Vagina (tissue), 2 donors: Measurements from ENCODE around the gene STK17B. TPM values are rescaled to one million over a fixed set of nuclear protein-coding genes. Genes with fewer than 3 reads are reported as not detected.
"Not testable (repeated sequence)": the region's sequence is repeated elsewhere in the genome, so short reads cannot be mapped to it uniquely, and the experiment has no call there.

Experiments used
- DNase-seq, 2 donors: peaks; one replicate each; pipeline ENCODE4 v3.0.0-alpha.2; 2017; ENCODE audit errors: extremely low spot score in 2 of 2
- H3K27ac ChIP-seq: fragments of 200-600 bp; sonication (generic); one replicate; pipeline ENCODE4 v1.5.1; 2019
- H3K27me3 ChIP-seq: fragments of 200-600 bp; sonication (generic); one replicate; pipeline ENCODE4 v1.5.1; 2019
- H3K36me3 ChIP-seq, 2 donors: fragments of 200-600 bp; sonication (generic); one replicate each; pipeline ENCODE4 v1.5.1; 2017 to 2019
- H3K4me1 ChIP-seq: fragments of 200-600 bp; sonication (generic); one replicate; pipeline ENCODE4 v1.5.1; 2019
- H3K4me3 ChIP-seq, 2 donors: fragments of 200-600 bp; sonication (generic); 1 replicate in 1 of 2; 2 replicates in 1 of 2; pipeline ENCODE4 v1.5.1; 2016 to 2019
- H3K9me3 ChIP-seq: fragments of 200-600 bp; sonication (generic); one replicate; pipeline ENCODE4 v1.5.1; 2019
- POLR2A ChIP-seq, 2 donors: fragments of 450-650 bp; IDR thresholded peaks; one replicate each; pipeline ENCODE4 v1.6.1; 2017; ENCODE audit warnings: antibody characterized with exemption in 2 of 2, mild to moderate bottlenecking in 2 of 2, moderate library complexity in 2 of 2
- POLR2AphosphoS5 ChIP-seq, 2 donors: sonication (generic); formaldehyde crosslinking; IDR thresholded peaks; one replicate each; pipeline ENCODE4 v1.9.0; 2017; ENCODE audit warnings: antibody characterized with exemption in 2 of 2, mild to moderate bottlenecking in 2 of 2, low read depth in 1 of 2; ENCODE audit not compliant: insufficient read depth in 1 of 2
- intact Hi-C: fragments of 100-400 bp; cut with DNase I; formaldehyde crosslinking; loops from one replicate; pipeline ENCODE4 v1.15.1; 2023
- total RNA-seq: library from RNA; depleted of rRNA; stranded (reverse); fragments of >200 nt; gene quantifications from one replicate; pipeline ENCODE4 v1.2.3, GENCODE V29; 2016
- TF ChIP-seq, protein P1 (sequence below), 3 experiments: fragments of 450-650 bp in 2 of 3; fragments of 200-600 bp in 1 of 3; sonication (generic) in 1 of 3; IDR thresholded peaks; one replicate each; pipeline ENCODE4 v1.5.1; 2017 to 2019; ENCODE audit warnings: antibody characterized with exemption in 3 of 3, mild to moderate bottlenecking in 2 of 3, moderate library complexity in 2 of 3

STK17B gene
- total RNA-seq, 1 donor from 2014 or later, result 24.3 TPM

DNA sequence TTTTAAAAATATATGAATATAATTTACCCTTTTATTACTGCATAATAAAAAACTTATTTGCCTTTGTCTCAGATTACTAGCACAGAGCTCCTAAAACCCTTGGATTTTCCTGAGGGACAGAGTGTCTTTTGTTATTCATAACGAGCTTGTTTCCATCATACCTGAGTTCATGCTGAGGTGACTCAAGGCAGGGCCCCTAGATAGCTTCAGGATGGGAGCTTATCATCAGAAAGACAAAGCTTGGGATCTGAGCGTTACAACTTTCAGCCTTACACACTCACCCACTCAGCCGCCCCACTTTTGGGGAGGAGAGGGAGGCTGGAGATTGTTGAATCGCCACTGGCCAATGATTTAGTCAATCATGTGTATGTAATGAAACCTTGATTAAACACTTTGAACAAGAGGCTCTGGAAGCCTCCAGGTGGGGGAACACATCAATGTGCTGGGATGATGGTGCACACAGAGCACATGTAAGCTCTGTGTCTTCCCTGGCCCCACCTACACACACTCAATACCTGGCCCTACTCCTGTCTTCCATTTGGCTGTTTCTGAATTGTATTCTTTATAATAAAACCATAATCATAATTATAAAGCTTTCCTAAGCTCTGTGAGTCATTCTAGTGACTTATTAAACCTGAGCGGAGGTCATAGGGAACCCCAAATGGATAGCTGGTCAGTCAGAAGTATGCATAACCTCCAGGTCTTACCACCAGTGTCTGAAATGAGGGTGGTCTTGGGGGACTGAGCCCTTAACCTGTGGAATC is 74.2 kb downstream of the STK17B start:
- no peak overlapping the region for H3K27ac ChIP-seq
- no peak for DNase-seq
- TF ChIP-seq POLR2A (IDR thresholded peaks at IDR 0.05), result no peak
- TF ChIP-seq POLR2AphosphoS5 (IDR thresholded peaks at IDR 0.05; ENCODE audit: insufficient read depth in 1 of 2, low read depth in 1 of 2), result no peak
- TF ChIP-seq, protein P1, sequence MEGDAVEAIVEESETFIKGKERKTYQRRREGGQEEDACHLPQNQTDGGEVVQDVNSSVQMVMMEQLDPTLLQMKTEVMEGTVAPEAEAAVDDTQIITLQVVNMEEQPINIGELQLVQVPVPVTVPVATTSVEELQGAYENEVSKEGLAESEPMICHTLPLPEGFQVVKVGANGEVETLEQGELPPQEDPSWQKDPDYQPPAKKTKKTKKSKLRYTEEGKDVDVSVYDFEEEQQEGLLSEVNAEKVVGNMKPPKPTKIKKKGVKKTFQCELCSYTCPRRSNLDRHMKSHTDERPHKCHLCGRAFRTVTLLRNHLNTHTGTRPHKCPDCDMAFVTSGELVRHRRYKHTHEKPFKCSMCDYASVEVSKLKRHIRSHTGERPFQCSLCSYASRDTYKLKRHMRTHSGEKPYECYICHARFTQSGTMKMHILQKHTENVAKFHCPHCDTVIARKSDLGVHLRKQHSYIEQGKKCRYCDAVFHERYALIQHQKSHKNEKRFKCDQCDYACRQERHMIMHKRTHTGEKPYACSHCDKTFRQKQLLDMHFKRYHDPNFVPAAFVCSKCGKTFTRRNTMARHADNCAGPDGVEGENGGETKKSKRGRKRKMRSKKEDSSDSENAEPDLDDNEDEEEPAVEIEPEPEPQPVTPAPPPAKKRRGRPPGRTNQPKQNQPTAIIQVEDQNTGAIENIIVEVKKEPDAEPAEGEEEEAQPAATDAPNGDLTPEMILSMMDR (IDR thresholded peaks at IDR 0.05), result no peak
- H3K27me3 ChIP-seq, result no peaks in the 10 kb centered on the region
- no peak overlapping the region for H3K4me3 ChIP-seq
- intact Hi-C loops, result no loop called here
- H3K4me1 ChIP-seq, result no peaks in the 10 kb centered on the region
- no peaks in the 10 kb centered on the region for H3K9me3 ChIP-seq
- H3K36me3 ChIP-seq, result no peaks in the 10 kb centered on the region

DNA sequence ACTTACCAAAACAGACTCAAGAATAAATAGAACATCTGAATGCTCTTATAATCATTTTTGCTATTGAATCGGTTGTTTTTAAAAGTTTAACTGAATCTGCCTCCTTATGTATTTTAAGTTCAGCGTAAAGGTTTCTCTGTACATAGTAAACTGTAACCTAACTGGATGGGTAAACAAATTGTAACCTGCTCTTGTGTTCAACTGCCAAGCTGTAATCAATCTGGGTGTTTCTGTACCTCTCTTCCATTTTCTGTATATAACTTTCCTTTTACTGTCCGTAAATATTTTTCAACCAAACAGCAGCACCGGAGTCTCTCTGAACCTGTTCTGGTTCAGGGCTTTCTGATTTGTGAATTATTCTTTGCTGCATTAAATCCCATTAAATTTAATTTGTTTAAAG is 75.1 kb downstream of the STK17B start:
- DNase-seq, result no peak
- H3K4me3 ChIP-seq, result no peak overlapping the region
- H3K9me3 ChIP-seq, result no peaks in the 10 kb centered on the region
- intact Hi-C loops, result no loop called here
- H3K36me3 ChIP-seq, result no peaks in the 10 kb centered on the region
- H3K27ac ChIP-seq, result no peak overlapping the region
- no peaks in the 10 kb centered on the region for H3K4me1 ChIP-seq
- no peak for TF ChIP-seq POLR2A (IDR thresholded peaks at IDR 0.05)
- no peak for TF ChIP-seq POLR2AphosphoS5 (IDR thresholded peaks at IDR 0.05; ENCODE audit: insufficient read depth in 1 of 2, low read depth in 1 of 2)
- TF ChIP-seq, protein P1 (IDR thresholded peaks at IDR 0.05), result no peak
- H3K27me3 ChIP-seq, result no peaks in the 10 kb centered on the region

DNA sequence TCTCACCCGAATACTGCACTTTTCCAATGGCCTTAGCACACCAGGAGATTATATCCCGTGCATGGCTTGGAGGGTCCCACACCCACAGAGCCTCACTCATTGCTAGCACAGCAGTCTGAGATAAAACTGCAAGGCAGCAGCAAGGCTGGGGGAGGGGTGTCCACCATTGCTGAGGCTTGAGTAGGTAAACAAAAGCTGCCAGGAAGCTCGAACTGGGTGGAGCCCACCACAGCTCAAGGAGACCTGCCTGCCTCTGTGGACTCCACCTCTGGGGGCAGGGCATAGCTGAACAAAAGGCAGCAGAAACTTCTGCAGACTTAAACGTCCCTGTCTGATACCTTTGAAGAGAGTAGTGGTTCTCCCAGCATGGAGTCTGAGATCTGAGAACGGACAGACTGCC is 81.9 kb downstream of the STK17B start:
- H3K36me3 ChIP-seq, H3K27me3 ChIP-seq, intact Hi-C loops, H3K4me3 ChIP-seq, H3K4me1 ChIP-seq, H3K27ac ChIP-seq, DNase-seq, H3K9me3 ChIP-seq: not testable (repeated sequence)

DNA sequence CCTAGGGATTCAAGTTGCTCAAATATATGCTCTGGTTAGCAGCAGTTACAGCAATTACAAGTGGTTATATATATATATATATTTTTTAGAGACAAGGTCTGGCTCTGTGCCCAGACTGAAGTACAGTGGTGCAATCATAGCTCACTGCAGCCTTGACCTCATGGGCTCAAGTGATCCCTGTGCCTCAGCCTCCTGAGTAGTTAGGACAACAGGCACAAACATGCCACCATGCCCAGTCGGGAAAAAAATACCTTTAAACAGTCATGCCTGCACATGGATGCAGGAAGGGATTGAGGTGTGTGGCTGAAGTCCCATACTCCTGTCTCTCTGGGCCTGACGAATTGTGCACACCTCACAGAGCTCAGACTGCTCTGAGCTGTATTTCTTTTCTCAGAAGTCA is 83.2 kb downstream of the STK17B start:
- Histone ChIP-seq H3K27me3 (no peaks in the 10 kb centered on the region), H3K27ac (no peak overlapping the region), H3K36me3 (no peaks in the 10 kb centered on the region), H3K4me3 (no peak overlapping the region), H3K9me3 (no peaks in the 10 kb centered on the region), H3K4me1 (no peaks in the 10 kb centered on the region)
- no peak for DNase-seq
- TF ChIP-seq POLR2A (IDR thresholded peaks at IDR 0.05), result no peak
- TF ChIP-seq, protein P1 (IDR thresholded peaks at IDR 0.05), result no peak
- TF ChIP-seq POLR2AphosphoS5 (IDR thresholded peaks at IDR 0.05; ENCODE audit: insufficient read depth in 1 of 2, low read depth in 1 of 2), result no peak
- intact Hi-C loops, result no loop called here

DNA sequence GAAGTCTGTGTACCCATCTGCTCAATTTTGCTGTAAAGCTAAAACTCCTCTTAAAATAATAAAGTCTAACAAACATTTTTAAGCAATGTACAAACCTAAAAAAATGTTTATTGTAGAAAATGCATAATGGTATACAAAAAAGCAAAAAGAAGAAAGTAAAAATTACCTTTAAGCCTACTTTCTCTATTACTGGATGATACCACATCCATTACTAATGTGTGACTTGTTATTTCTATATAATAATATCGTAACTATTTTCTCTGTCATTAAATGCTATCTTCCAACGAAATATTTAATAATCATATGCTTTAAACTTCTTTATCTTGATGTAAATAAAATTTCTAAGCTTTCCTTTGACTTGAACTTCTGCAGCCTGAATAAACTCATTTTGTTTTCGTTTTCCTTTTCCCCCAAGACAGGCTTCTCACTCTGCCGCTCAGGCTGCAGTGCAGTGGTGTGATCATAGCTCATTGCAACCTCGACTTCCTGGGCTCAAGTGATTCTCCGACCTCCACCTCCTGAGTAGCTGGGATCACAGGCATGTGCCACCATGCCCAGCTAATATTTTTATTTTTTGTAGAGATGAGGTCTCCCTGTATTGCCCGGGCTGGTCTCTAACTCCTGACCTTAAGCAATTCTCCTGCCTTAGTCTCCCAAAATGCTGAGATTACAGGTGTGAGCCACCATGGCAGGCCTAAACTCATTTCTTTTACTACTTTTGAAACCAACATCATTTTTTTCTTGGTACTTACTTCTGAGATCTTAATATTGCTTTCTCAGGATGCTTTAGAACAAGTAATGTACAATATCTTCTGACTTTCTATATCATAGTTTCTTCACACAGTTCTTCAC is 84.6 kb downstream of the STK17B start:
- Histone ChIP-seq H3K36me3 (no peaks in the 10 kb centered on the region), H3K9me3 (no peaks in the 10 kb centered on the region)

More for the DNA sequence above, 84.6 kb downstream of the STK17B start:
- Histone ChIP-seq H3K27me3 (no peaks in the 10 kb centered on the region), H3K27ac (no peak overlapping the region), H3K4me3 (no peak overlapping the region), H3K4me1 (no peaks in the 10 kb centered on the region)
- intact Hi-C loops, result no loop called here
- TF ChIP-seq POLR2AphosphoS5 (IDR thresholded peaks at IDR 0.05; ENCODE audit: insufficient read depth in 1 of 2, low read depth in 1 of 2), result no peak
- TF ChIP-seq, protein P1 (IDR thresholded peaks at IDR 0.05), result no peak
- TF ChIP-seq POLR2A (IDR thresholded peaks at IDR 0.05), result no peak
- DNase-seq, result no peak
